CD8-positive, alpha-beta memory T cell (primary cell): ENCODE measurements around the gene ENTPD6. TPM values are rescaled to one million over a fixed set of nuclear protein-coding genes. Genes with fewer than 3 reads are reported as not detected.

Experiments
- CTCF ChIA-PET: fragments of 350-600 bp; sonication (Branson Sonifier 250); formaldehyde crosslinking; loops from one replicate; lab custom pipeline; 2021; ENCODE audit warnings: antibody characterized with exemption; lab: Charles Lee
- POLR2A ChIA-PET: fragments of 350-600 bp; sonication (Branson Sonifier 250); formaldehyde crosslinking; loops from one replicate; lab custom pipeline; 2021; ENCODE audit warnings: antibody characterized with exemption; lab: Charles Lee
- DNase-seq, 5 donors: peaks; one replicate each; pipeline versions ENCODE4 v3.0.0 to v3.0.0-alpha.2; 2020 to 2022; ENCODE audit warnings: mixed read lengths in 1 of 5
- H3K27ac ChIP-seq: one replicate; pipeline ENCODE4 v1.7.0; 2013; ENCODE audit warnings: low read depth, mild to moderate bottlenecking, low read length, moderate library complexity
- H3K27me3 ChIP-seq: 2 replicates; pipeline ENCODE4 v1.7.0; 2013; ENCODE audit warnings: low read length, mild to moderate bottlenecking; ENCODE audit not compliant: insufficient read depth, poor library complexity, severe bottlenecking
- H3K36me3 ChIP-seq: 2 replicates; pipeline ENCODE4 v1.7.0; 2013; ENCODE audit warnings: mild to moderate bottlenecking, low read length, moderate library complexity; ENCODE audit not compliant: insufficient read depth
- H3K4me1 ChIP-seq: 2 replicates; pipeline ENCODE4 v1.7.0; 2013; ENCODE audit warnings: mild to moderate bottlenecking, low read length, moderate library complexity; ENCODE audit not compliant: insufficient read depth
- H3K4me3 ChIP-seq: 2 replicates; pipeline ENCODE4 v1.7.0; 2013; ENCODE audit warnings: mild to moderate bottlenecking, low read length
- H3K9me3 ChIP-seq: 2 replicates; pipeline ENCODE4 v1.7.0; 2013; ENCODE audit warnings: mild to moderate bottlenecking, low read length
- H3K27ac Mint-ChIP-seq, 8 donors: one replicate each; pipeline ENCODE4 v1.8.0; 2020 to 2021; ENCODE audit warnings: mixed read lengths in 8 of 8, mild to moderate bottlenecking in 6 of 8, inconsistent platforms in 3 of 8, moderate library complexity in 3 of 8
- H3K27me3 Mint-ChIP-seq, 2 donors: one replicate each; pipeline ENCODE4 v1.8.0; 2020 to 2021; ENCODE audit warnings: mixed read lengths in 2 of 2, mild to moderate bottlenecking in 1 of 2, moderate library complexity in 1 of 2
- H3K36me3 Mint-ChIP-seq, 3 donors: one replicate each; pipeline ENCODE4 v1.8.0; 2020 to 2021; ENCODE audit warnings: mixed read lengths in 3 of 3, inconsistent platforms in 1 of 3, mild to moderate bottlenecking in 1 of 3
- H3K4me1 Mint-ChIP-seq, 3 donors: one replicate each; pipeline ENCODE4 v1.8.0; 2020 to 2021; ENCODE audit warnings: mixed read lengths in 3 of 3, inconsistent platforms in 1 of 3, mild to moderate bottlenecking in 1 of 3
- H3K4me3 Mint-ChIP-seq, 7 donors: one replicate each; pipeline ENCODE4 v1.8.0; 2020 to 2021; ENCODE audit warnings: mixed read lengths in 7 of 7, mild to moderate bottlenecking in 6 of 7, moderate library complexity in 4 of 7, inconsistent platforms in 2 of 7
- H3K9me3 Mint-ChIP-seq, 5 donors: one replicate each; pipeline ENCODE4 v1.8.0; 2020 to 2022; ENCODE audit warnings: mixed read lengths in 5 of 5, mild to moderate bottlenecking in 3 of 5, moderate library complexity in 2 of 5, inconsistent platforms in 1 of 5
- polyA plus RNA-seq: library from polyadenylated mRNA; unstranded; fragments of 300-500 nt; fragmentation: Illumina TruSeq; gene quantifications from one replicate; pipeline ENCODE4 v1.2.3, GENCODE V29; 2021
- total RNA-seq, 2 experiments: library from RNA; stranded (reverse); gene quantifications; one replicate each; pipeline ENCODE4 v1.2.3, GENCODE V29; 2021

ENTPD6 gene
- total and polyA plus RNA-seq, 3 experiments from 2014 or later = 36.2 to 47.0 (median 44.2) TPM

GRCh38 chr20:25218492-25218891 lies 23.0 kb downstream of the ENTPD6 start:
- Histone ChIP-seq H3K36me3 (no peaks in the 10 kb centered on the region), H3K9me3 (no peaks in the 10 kb centered on the region), H3K27ac (no peak overlapping the region), H3K4me3 (no peak overlapping the region), H3K4me1 (no peaks in the 10 kb centered on the region), H3K27me3 (no peaks in the 10 kb centered on the region)
- peak in 1 of 5 donors; percentile 44 for DNase-seq
- Mint-ChIP-seq H3K4me3 (no peak overlapping the region), H3K9me3 (no peaks in the 10 kb centered on the region), H3K4me1 (peaks cover 0 to 3% (median 0%) of the 10 kb centered on the region in 3 donors), H3K27ac (no peak overlapping the region), H3K36me3 (peaks cover 0 to 68% (median 16%) of the 10 kb centered on the region in 3 donors), H3K27me3 (no peaks in the 10 kb centered on the region)
- CTCF ChIA-PET = no interaction called here
- POLR2A ChIA-PET = no interaction called here

- ChIA-PET CTCF (no interaction called here), POLR2A (no interaction called here)
- H3K4me3 Mint-ChIP-seq = no peak overlapping the region
- H3K36me3 Mint-ChIP-seq = peaks cover 0 to 61% (median 16%) of the 10 kb centered on the region in 3 donors
- Histone ChIP-seq H3K4me1 (no peaks in the 10 kb centered on the region), H3K27me3 (no peaks in the 10 kb centered on the region), H3K27ac (no peak overlapping the region), H3K4me3 (no peak overlapping the region), H3K36me3 (no peaks in the 10 kb centered on the region), H3K9me3 (no peaks in the 10 kb centered on the region)
- no peaks in the 10 kb centered on the region for H3K27me3 Mint-ChIP-seq
- H3K27ac Mint-ChIP-seq = peak overlapping the region in 2 of 8 donors; percentile 38 to 68
- H3K9me3 Mint-ChIP-seq = no peaks in the 10 kb centered on the region
- peaks cover 0 to 3% (median 0%) of the 10 kb centered on the region in 3 donors for H3K4me1 Mint-ChIP-seq
- DNase-seq = peak in 1 of 5 donors; percentile 21
These were observed 23.9 kb downstream of the ENTPD6 start for GRCh38 chr20:25219365-25219764.

- Mint-ChIP-seq H3K4me1 (peaks cover 0 to 3% (median 0%) of the 10 kb centered on the region in 3 donors), H3K36me3 (peaks cover 0 to 55% (median 15%) of the 10 kb centered on the region in 3 donors), H3K9me3 (no peaks in the 10 kb centered on the region), H3K27ac (peak overlapping the region in 1 of 8 donors; percentile 33), H3K27me3 (no peaks in the 10 kb centered on the region), H3K4me3 (no peak overlapping the region)
- H3K36me3 ChIP-seq = no peaks in the 10 kb centered on the region
- peak in 2 of 5 donors; percentile 18 to 41 for DNase-seq
- ChIA-PET CTCF (interaction anchor here (1.1 kb wide), 1 partner anchor 24 kb away, joined by 3 read pairs; no protein-coding TSS in a partner anchor), POLR2A (no interaction called here)
- no peak overlapping the region for H3K4me3 ChIP-seq
- no peak overlapping the region for H3K27ac ChIP-seq
- H3K4me1 ChIP-seq = no peaks in the 10 kb centered on the region
- no peaks in the 10 kb centered on the region for H3K9me3 ChIP-seq
- H3K27me3 ChIP-seq = no peaks in the 10 kb centered on the region
These were observed 24.7 kb downstream of the ENTPD6 start for GRCh38 chr20:25220021-25220730.

- Mint-ChIP-seq H3K4me1 (peaks cover 0 to 3% (median 0%) of the 10 kb centered on the region in 3 donors), H3K36me3 (peaks cover 0 to 54% (median 7%) of the 10 kb centered on the region in 3 donors), H3K27ac (peak overlapping the region in 2 of 8 donors; percentile 38 to 74), H3K9me3 (no peaks in the 10 kb centered on the region), H3K4me3 (no peak overlapping the region), H3K27me3 (no peaks in the 10 kb centered on the region)
- no peaks in the 10 kb centered on the region for H3K9me3 ChIP-seq
- no peak overlapping the region for H3K4me3 ChIP-seq
- H3K27ac ChIP-seq = no peak overlapping the region
- H3K27me3 ChIP-seq = no peaks in the 10 kb centered on the region
- peak in 1 of 5 donors; percentile 33 for DNase-seq
- ChIA-PET POLR2A (no interaction called here), CTCF (interaction anchor here (1.1 kb wide), 1 partner anchor 25 kb away, joined by 3 read pairs; no protein-coding TSS in a partner anchor)
- H3K4me1 ChIP-seq = no peaks in the 10 kb centered on the region
- H3K36me3 ChIP-seq = no peaks in the 10 kb centered on the region
These were observed 25.5 kb downstream of the ENTPD6 start for GRCh38 chr20:25220810-25221591.

- no peak overlapping the region for H3K4me3 ChIP-seq
- DNase-seq = peak in 1 of 5 donors; percentile 39
- ChIA-PET CTCF (interaction anchor here (1.1 kb wide), 1 partner anchor 26 kb away, joined by 3 read pairs; no protein-coding TSS in a partner anchor), POLR2A (no interaction called here)
- Mint-ChIP-seq H3K36me3 (peaks cover 0 to 53% (median 7%) of the 10 kb centered on the region in 3 donors), H3K4me1 (peaks cover 0 to 3% (median 0%) of the 10 kb centered on the region in 3 donors), H3K27ac (peak overlapping the region in 2 of 8 donors; percentile 14 to 74), H3K4me3 (no peak overlapping the region), H3K27me3 (no peaks in the 10 kb centered on the region), H3K9me3 (no peaks in the 10 kb centered on the region)
- no peaks in the 10 kb centered on the region for H3K9me3 ChIP-seq
- no peaks in the 10 kb centered on the region for H3K4me1 ChIP-seq
- H3K27ac ChIP-seq = no peak overlapping the region
- no peaks in the 10 kb centered on the region for H3K36me3 ChIP-seq
- H3K27me3 ChIP-seq = no peaks in the 10 kb centered on the region
These were observed 26.3 kb downstream of the ENTPD6 start for GRCh38 chr20:25221592-25222460.

GRCh38 chr20:25222461-25223178 lies 27.1 kb downstream of the ENTPD6 start:
- peak in 1 of 5 donors; percentile 20 for DNase-seq
- ChIA-PET POLR2A (no interaction called here), CTCF (no interaction called here)
- no peaks in the 10 kb centered on the region for H3K9me3 Mint-ChIP-seq
- Histone ChIP-seq H3K4me1 (no peaks in the 10 kb centered on the region), H3K27ac (no peak overlapping the region), H3K36me3 (no peaks in the 10 kb centered on the region), H3K4me3 (no peak overlapping the region), H3K27me3 (no peaks in the 10 kb centered on the region), H3K9me3 (no peaks in the 10 kb centered on the region)
- peaks cover 0 to 50% (median 6%) of the 10 kb centered on the region in 3 donors for H3K36me3 Mint-ChIP-seq
- H3K4me1 Mint-ChIP-seq = peaks cover 0 to 3% (median 0%) of the 10 kb centered on the region in 3 donors
- no peak overlapping the region for H3K4me3 Mint-ChIP-seq
- H3K27me3 Mint-ChIP-seq = no peaks in the 10 kb centered on the region
- H3K27ac Mint-ChIP-seq = peak overlapping the region in 1 of 8 donors; percentile 79

GRCh38 chr20:25223179-25223661 lies 27.7 kb downstream of the ENTPD6 start:
- peaks cover 0 to 44% (median 6%) of the 10 kb centered on the region in 3 donors for H3K36me3 Mint-ChIP-seq
- Histone ChIP-seq H3K36me3 (no peaks in the 10 kb centered on the region), H3K9me3 (no peaks in the 10 kb centered on the region), H3K27me3 (no peaks in the 10 kb centered on the region), H3K27ac (peak overlapping the region; percentile 31), H3K4me3 (no peak overlapping the region), H3K4me1 (no peaks in the 10 kb centered on the region)
- H3K4me1 Mint-ChIP-seq = peaks cover 0 to 3% (median 0%) of the 10 kb centered on the region in 3 donors
- DNase-seq = peak in 1 of 5 donors; percentile 45
- no peaks in the 10 kb centered on the region for H3K9me3 Mint-ChIP-seq
- POLR2A ChIA-PET = no interaction called here
- H3K27me3 Mint-ChIP-seq = no peaks in the 10 kb centered on the region
- peak overlapping the region in 3 of 8 donors; percentile 40 to 79 (median 56) for H3K27ac Mint-ChIP-seq
- no peak overlapping the region for H3K4me3 Mint-ChIP-seq
- CTCF ChIA-PET = no interaction called here
